Osteoblast (primary cell): ENCODE measurements around the gene CHCHD3. TPM values are rescaled to one million over a fixed set of nuclear protein-coding genes. Genes with fewer than 3 reads are reported as not detected.

ENCODE experiments used
- DNase-seq: peaks from one replicate; pipeline ENCODE4 v3.0.0; 2011; ENCODE audit warnings: low spot score, mixed read lengths; ENCODE audit not compliant: insufficient read length; ENCODE audit errors: missing footprints
- H2AFZ ChIP-seq: 2 replicates; pipeline ENCODE4 v1.6.0; 2011; ENCODE audit warnings: mild to moderate bottlenecking, low read length
- H3K27ac ChIP-seq: 2 replicates; pipeline ENCODE4 v1.5.1; 2011; ENCODE audit warnings: mild to moderate bottlenecking, low read depth, low read length, moderate library complexity
- H3K27me3 ChIP-seq: 2 replicates; pipeline ENCODE4 v1.6.0; 2012; ENCODE audit warnings: mild to moderate bottlenecking, control low read depth, inconsistent platforms, low read length, moderate library complexity; ENCODE audit not compliant: insufficient read depth
- H3K36me3 ChIP-seq: 2 replicates; pipeline ENCODE4 v1.5.1; 2011; ENCODE audit warnings: mild to moderate bottlenecking, low read length, control low read depth, moderate library complexity; ENCODE audit not compliant: insufficient read depth
- H3K4me1 ChIP-seq: 2 replicates; pipeline ENCODE4 v1.5.1; 2011; ENCODE audit warnings: mild to moderate bottlenecking, low read length, control low read depth, moderate library complexity; ENCODE audit not compliant: insufficient read depth
- H3K4me2 ChIP-seq: 2 replicates; pipeline ENCODE4 v1.6.0; 2011; ENCODE audit warnings: mild to moderate bottlenecking, low read length; ENCODE audit not compliant: insufficient read depth
- H3K4me3 ChIP-seq: fragments of 200-600 bp; sonication (generic); 3 replicates; pipeline ENCODE4 v1.5.1; 2012; ENCODE audit warnings: mild to moderate bottlenecking, low read length, inconsistent platforms; ENCODE audit not compliant: insufficient read depth
- H3K79me2 ChIP-seq: 2 replicates; pipeline ENCODE4 v1.6.0; 2012; ENCODE audit warnings: mild to moderate bottlenecking, low read length, control low read depth, inconsistent platforms; ENCODE audit not compliant: insufficient read depth
- H3K9me3 ChIP-seq: 2 replicates; pipeline ENCODE4 v1.5.1; 2011; ENCODE audit warnings: low read depth, low read length, control low read depth
- H4K20me1 ChIP-seq: 2 replicates; pipeline ENCODE4 v1.6.0; 2012; ENCODE audit warnings: mild to moderate bottlenecking, low read length, control low read depth; ENCODE audit not compliant: insufficient read depth
- CTCF ChIP-seq: IDR thresholded peaks from 2 replicates; pipeline ENCODE4 v1.5.1; 2011; ENCODE audit warnings: mild to moderate bottlenecking, low read depth, low read length, moderate library complexity; ENCODE audit errors: extremely low read depth
- total RNA-seq: library from RNA; depleted of rRNA; stranded (reverse); fragments of >200 nt; gene quantifications from 2 replicates; pipeline ENCODE4 v1.2.3, GENCODE V29; 2012

Gene CHCHD3
- total RNA-seq, 1 donor, result 89.8 TPM

DNA sequence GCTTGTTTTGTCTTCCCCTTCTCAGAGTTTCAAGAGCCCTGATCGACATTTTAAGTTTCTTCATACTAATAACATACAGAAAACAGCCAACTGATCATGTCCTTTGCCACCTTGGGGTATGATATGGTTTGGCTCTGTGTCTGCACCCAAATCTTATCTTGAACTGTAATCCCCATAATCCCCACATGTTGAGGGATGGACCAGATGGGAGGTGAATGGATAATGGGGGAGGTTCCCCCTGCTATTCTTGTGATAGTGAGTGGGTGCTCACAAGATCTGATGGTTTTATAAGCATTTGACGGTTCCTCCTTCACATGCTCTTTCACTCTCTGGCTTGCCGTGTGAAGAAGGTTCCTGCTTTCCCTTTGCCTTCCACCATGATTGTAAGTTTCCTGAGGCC lies 190.3 kb downstream of the CHCHD3 start:
- no peaks in the 10 kb centered on the region for H3K79me2 ChIP-seq
- DNase-seq, result no peak
- H2AFZ ChIP-seq, result no peak overlapping the region
- no peak for TF ChIP-seq CTCF
- H3K4me2 ChIP-seq, result no peak overlapping the region
- no peaks in the 10 kb centered on the region for H3K27me3 ChIP-seq
- no peak overlapping the region for H3K4me3 ChIP-seq
- H3K9me3 ChIP-seq, result no peaks in the 10 kb centered on the region
- H3K36me3 ChIP-seq, result no peaks in the 10 kb centered on the region
- no peak overlapping the region for H3K27ac ChIP-seq
- no peaks in the 10 kb centered on the region for H3K4me1 ChIP-seq
- H4K20me1 ChIP-seq, result no peaks in the 10 kb centered on the region

DNA sequence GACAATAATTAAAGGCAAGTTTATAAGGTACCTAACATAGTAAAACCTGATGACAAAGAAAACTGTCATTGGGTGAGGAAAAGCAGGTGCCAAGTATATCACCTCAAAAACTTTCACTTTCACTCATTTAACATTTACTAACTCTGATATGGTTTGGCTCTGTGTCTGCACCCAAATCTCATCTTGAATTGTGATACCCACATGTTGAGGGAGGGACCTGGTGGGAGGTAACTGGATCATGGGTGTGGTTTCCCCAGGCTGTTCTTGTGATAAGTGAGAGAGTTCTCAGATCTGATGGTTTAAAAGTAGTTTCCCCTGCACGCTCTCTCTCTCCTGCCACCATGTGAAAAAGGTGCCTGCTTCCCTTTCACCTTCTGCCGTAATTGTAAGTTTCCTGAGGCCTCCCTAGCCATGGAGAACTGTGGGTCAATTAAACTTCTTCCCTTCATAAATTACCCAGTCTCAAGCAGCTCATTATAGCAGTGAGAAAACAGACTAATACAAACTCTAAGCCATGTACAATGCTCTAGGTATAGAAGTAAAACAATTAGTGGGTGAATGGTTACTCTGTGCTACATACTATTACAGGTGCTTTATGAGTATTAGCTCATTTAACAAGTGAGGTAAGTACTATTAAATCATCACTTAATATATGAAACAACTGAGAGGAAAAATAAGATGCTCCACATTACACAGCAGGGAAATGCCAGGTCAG lies 199.0 kb downstream of the CHCHD3 start:
- Histone ChIP-seq H4K20me1 (peaks cover 3% of the 10 kb centered on the region), H3K4me1 (no peaks in the 10 kb centered on the region), H3K4me2 (no peak overlapping the region), H3K9me3 (no peaks in the 10 kb centered on the region), H3K27ac (no peak overlapping the region), H3K36me3 (no peaks in the 10 kb centered on the region), H3K4me3 (no peak overlapping the region), H3K27me3 (no peaks in the 10 kb centered on the region), H2AFZ (no peak overlapping the region), H3K79me2 (peaks cover 4% of the 10 kb centered on the region)
- no peak for TF ChIP-seq CTCF
- DNase-seq, result no peak

GRCh38 chr7:132881317-132881716 lies 200.6 kb downstream of the CHCHD3 start:
- no peaks in the 10 kb centered on the region for H3K4me1 ChIP-seq
- peaks cover 8% of the 10 kb centered on the region for H4K20me1 ChIP-seq
- no peak overlapping the region for H2AFZ ChIP-seq
- no peaks in the 10 kb centered on the region for H3K36me3 ChIP-seq
- no peaks in the 10 kb centered on the region for H3K9me3 ChIP-seq
- H3K79me2 ChIP-seq, result peaks cover 7% of the 10 kb centered on the region
- no peak overlapping the region for H3K4me3 ChIP-seq
- no peaks in the 10 kb centered on the region for H3K27me3 ChIP-seq
- H3K4me2 ChIP-seq, result no peak overlapping the region
- DNase-seq, result no peak
- no peak overlapping the region for H3K27ac ChIP-seq
- TF ChIP-seq CTCF, result no peak

DNA sequence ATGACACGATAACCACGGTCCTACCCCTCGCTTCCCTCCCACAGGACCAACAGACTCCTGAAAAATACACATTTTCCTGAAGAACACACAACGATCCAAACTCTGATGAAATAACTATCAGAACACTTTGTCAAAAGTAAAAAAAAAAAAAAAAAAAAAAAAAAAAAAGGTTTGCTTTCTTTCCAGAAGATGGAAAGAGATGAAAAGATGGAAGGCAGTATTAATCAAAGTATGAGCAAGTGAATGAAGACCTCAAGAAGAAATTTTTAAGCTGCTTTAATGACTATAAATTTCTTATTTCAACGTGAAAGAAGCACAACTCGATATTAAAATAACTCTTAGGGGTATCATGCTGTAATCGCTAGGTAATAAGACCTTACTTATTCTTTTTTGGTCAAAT lies 202.3 kb downstream of the CHCHD3 start:
- H3K79me2 ChIP-seq, result peaks cover 7% of the 10 kb centered on the region
- H3K4me1 ChIP-seq, result no peaks in the 10 kb centered on the region
- no peak for DNase-seq
- H3K4me3 ChIP-seq, result no peak overlapping the region
- peaks cover 9% of the 10 kb centered on the region for H4K20me1 ChIP-seq
- TF ChIP-seq CTCF, result no peak
- H3K36me3 ChIP-seq, result no peaks in the 10 kb centered on the region
- H3K4me2 ChIP-seq, result no peak overlapping the region
- no peak overlapping the region for H2AFZ ChIP-seq
- H3K27ac ChIP-seq, result no peak overlapping the region
- H3K9me3 ChIP-seq, result no peaks in the 10 kb centered on the region
- H3K27me3 ChIP-seq, result no peaks in the 10 kb centered on the region
